H9 (cell line): ENCODE measurements around the gene SPEN. TPM values are rescaled to one million over a fixed set of nuclear protein-coding genes. Genes with fewer than 3 reads are reported as not detected.

Experiments
- DNase-seq: peaks from one replicate; pipeline ENCODE4 v3.0.0-alpha.2; 2017
- H2AFZ ChIP-seq: one replicate; pipeline ENCODE4 v1.6.1; 2013; ENCODE audit warnings: mild to moderate bottlenecking, low read length, control low read depth, moderate library complexity
- H2AK5ac ChIP-seq: 2 replicates; pipeline ENCODE4 v1.6.1; 2013; ENCODE audit warnings: low read length, control low read depth, mixed read lengths; ENCODE audit not compliant: insufficient read length
- H2BK120ac ChIP-seq: one replicate; pipeline ENCODE4 v1.6.1; 2013; ENCODE audit warnings: low read depth, mild to moderate bottlenecking, low read length, control low read depth, inconsistent platforms; ENCODE audit not compliant: poor library complexity, severe bottlenecking
- H2BK12ac ChIP-seq: 2 replicates; pipeline ENCODE4 v1.6.1; 2013; ENCODE audit warnings: low read length, control low read depth, mixed read lengths, low read depth; ENCODE audit not compliant: insufficient read length
- H2BK15ac ChIP-seq: 2 replicates; pipeline ENCODE4 v1.6.1; 2013; ENCODE audit warnings: low read depth, low read length, control low read depth
- H2BK20ac ChIP-seq: one replicate; pipeline ENCODE4 v1.6.1; 2013; ENCODE audit warnings: low read depth, mild to moderate bottlenecking, low read length, control low read depth, inconsistent platforms; ENCODE audit not compliant: poor library complexity, severe bottlenecking
- H2BK5ac ChIP-seq: 2 replicates; pipeline ENCODE4 v1.6.1; 2013; ENCODE audit warnings: low read length, control low read depth, mixed read lengths; ENCODE audit not compliant: insufficient read length
- H3K14ac ChIP-seq: 2 replicates; pipeline ENCODE4 v1.6.1; 2013; ENCODE audit warnings: low read length, control low read depth; ENCODE audit not compliant: insufficient read depth
- H3K18ac ChIP-seq: 2 replicates; pipeline ENCODE4 v1.6.1; 2013; ENCODE audit warnings: low read depth, mild to moderate bottlenecking, mixed read lengths, low read length, control low read depth; ENCODE audit not compliant: insufficient read length
- H3K23ac ChIP-seq: 2 replicates; pipeline ENCODE4 v1.6.1; 2013; ENCODE audit warnings: low read length, control low read depth, mixed read lengths, low read depth; ENCODE audit not compliant: insufficient read length
- H3K23me2 ChIP-seq: 2 replicates; pipeline ENCODE4 v1.6.1; 2013; ENCODE audit warnings: low read depth, mild to moderate bottlenecking, mixed read lengths, low read length, control low read depth; ENCODE audit not compliant: insufficient read length, poor library complexity, severe bottlenecking
- H3K27ac ChIP-seq: 2 replicates; pipeline ENCODE4 v1.5.1; 2013; ENCODE audit warnings: low read length, control low read depth, mixed read lengths, low read depth; ENCODE audit not compliant: insufficient read length
- H3K27me3 ChIP-seq: 2 replicates; pipeline ENCODE4 v1.6.1; 2013; ENCODE audit warnings: low read length, control low read depth, inconsistent platforms; ENCODE audit not compliant: insufficient read depth
- H3K4ac ChIP-seq: 2 replicates; pipeline ENCODE4 v1.6.1; 2013; ENCODE audit warnings: low read depth, mild to moderate bottlenecking, control low read depth, inconsistent platforms, low read length, moderate library complexity
- H3K4me1 ChIP-seq: 2 replicates; pipeline ENCODE4 v1.6.1; 2013; ENCODE audit warnings: low read length, control low read depth, inconsistent platforms; ENCODE audit not compliant: insufficient read depth
- H3K4me2 ChIP-seq: 2 replicates; pipeline ENCODE4 v1.6.1; 2013; ENCODE audit warnings: low read length, control low read depth, mixed read lengths; ENCODE audit not compliant: insufficient read length, insufficient read depth
- H3K56ac ChIP-seq: 2 replicates; pipeline ENCODE4 v1.6.1; 2013; ENCODE audit warnings: low read depth, mild to moderate bottlenecking, mixed read lengths, low read length, control low read depth; ENCODE audit not compliant: insufficient read length
- H3K79me1 ChIP-seq: 2 replicates; pipeline ENCODE4 v1.6.1; 2013; ENCODE audit warnings: low read depth, mild to moderate bottlenecking, moderate library complexity, low read length, control low read depth, inconsistent platforms; ENCODE audit not compliant: insufficient read depth, poor library complexity, severe bottlenecking
- H3K79me2 ChIP-seq: 2 replicates; pipeline ENCODE4 v1.6.1; 2013; ENCODE audit warnings: low read length, control low read depth, inconsistent platforms; ENCODE audit not compliant: insufficient read depth
- H3K9ac ChIP-seq: 2 replicates; pipeline ENCODE4 v1.6.1; 2013; ENCODE audit warnings: low read length, control low read depth, mixed read lengths; ENCODE audit not compliant: insufficient read length; ENCODE audit errors: extremely low read depth
- H3K9me3 ChIP-seq: one replicate; pipeline ENCODE4 v1.6.1; 2013; ENCODE audit warnings: low read depth, low read length, inconsistent platforms; ENCODE audit not compliant: control insufficient read depth
- H3T11ph ChIP-seq: one replicate; pipeline ENCODE4 v1.6.1; 2013; ENCODE audit warnings: mild to moderate bottlenecking, low read length, control low read depth, inconsistent platforms
- H4K20me1 ChIP-seq: one replicate; pipeline ENCODE4 v1.6.1; 2013; ENCODE audit not compliant: control insufficient read depth, insufficient read length, insufficient read depth
- H4K5ac ChIP-seq: 2 replicates; pipeline ENCODE4 v1.6.1; 2013; ENCODE audit warnings: low read depth, mild to moderate bottlenecking, mixed read lengths, low read length, control low read depth; ENCODE audit not compliant: insufficient read length
- H4K8ac ChIP-seq: replicated peaks from 2 replicates; pipeline ENCODE4 v1.6.1; 2013; ENCODE audit warnings: low read length, control low read depth, mixed read lengths, low read depth; ENCODE audit not compliant: insufficient read length
- H4K91ac ChIP-seq: 2 replicates; pipeline ENCODE4 v1.6.1; 2013; ENCODE audit warnings: low read depth, mild to moderate bottlenecking, moderate library complexity, mixed read lengths, low read length, control low read depth; ENCODE audit not compliant: insufficient read length
- H3K27ac Mint-ChIP-seq, 3 experiments: 2 replicates in 2 of 3; 3 replicates in 1 of 3; pipeline ENCODE4 v1.8.0; 2020 to 2021; ENCODE audit warnings: mixed read lengths in 3 of 3, mild to moderate bottlenecking in 1 of 3, moderate library complexity in 1 of 3
- H3K27me3 Mint-ChIP-seq: 2 replicates; pipeline ENCODE4 v1.8.0; 2021; ENCODE audit warnings: low read depth, mild to moderate bottlenecking, moderate library complexity, mixed read lengths
- H3K36me3 Mint-ChIP-seq, 3 experiments: 2 replicates in 2 of 3; 3 replicates in 1 of 3; pipeline ENCODE4 v1.8.0; 2020 to 2021; ENCODE audit warnings: low read depth in 3 of 3, mixed read lengths in 3 of 3; ENCODE audit not compliant: insufficient read depth in 1 of 3
- H3K4me1 Mint-ChIP-seq, 2 experiments: 2 replicates each; pipeline ENCODE4 v1.8.0; 2020; ENCODE audit warnings: mixed read lengths in 2 of 2
- H3K4me3 Mint-ChIP-seq, 2 experiments: 2 replicates in 1 of 2; 3 replicates in 1 of 2; pipeline ENCODE4 v1.8.0; 2020 to 2021; ENCODE audit warnings: mild to moderate bottlenecking in 2 of 2, mixed read lengths in 2 of 2, moderate library complexity in 1 of 2
- H3K9me3 Mint-ChIP-seq, 2 experiments: 2 replicates in 1 of 2; 3 replicates in 1 of 2; pipeline ENCODE4 v1.8.0; 2020; ENCODE audit warnings: mild to moderate bottlenecking in 2 of 2, mixed read lengths in 2 of 2, moderate library complexity in 1 of 2
- WGBS: extraction: QIAGEN DNeasy Blood & Tissue Kit; methylation state at CpG from one replicate; pipeline ENCODE4 v1.1.7; 2013; ENCODE audit warnings: missing lambda C conversion rate, low lambda C conversion rate, mixed read lengths; ENCODE audit not compliant: insufficient read length; ENCODE audit errors: extremely low coverage; 5-methylcytosine and 5-hydroxymethylcytosine counted together
- total RNA-seq: library from RNA; stranded (reverse); gene quantifications from 2 replicates; pipeline ENCODE4 v1.2.1, GENCODE V29; 2021
- TF ChIP-seq, protein P1 (sequence below): fragments of 200-600 bp; sonication (generic); conservative IDR thresholded peaks from 3 replicates; pipeline ENCODE4 v1.8.0; 2021; ENCODE audit warnings: antibody characterized with exemption, mild to moderate bottlenecking

Gene SPEN
- total RNA-seq, 1 experiment from 2014 or later = 59.6 TPM

DNA sequence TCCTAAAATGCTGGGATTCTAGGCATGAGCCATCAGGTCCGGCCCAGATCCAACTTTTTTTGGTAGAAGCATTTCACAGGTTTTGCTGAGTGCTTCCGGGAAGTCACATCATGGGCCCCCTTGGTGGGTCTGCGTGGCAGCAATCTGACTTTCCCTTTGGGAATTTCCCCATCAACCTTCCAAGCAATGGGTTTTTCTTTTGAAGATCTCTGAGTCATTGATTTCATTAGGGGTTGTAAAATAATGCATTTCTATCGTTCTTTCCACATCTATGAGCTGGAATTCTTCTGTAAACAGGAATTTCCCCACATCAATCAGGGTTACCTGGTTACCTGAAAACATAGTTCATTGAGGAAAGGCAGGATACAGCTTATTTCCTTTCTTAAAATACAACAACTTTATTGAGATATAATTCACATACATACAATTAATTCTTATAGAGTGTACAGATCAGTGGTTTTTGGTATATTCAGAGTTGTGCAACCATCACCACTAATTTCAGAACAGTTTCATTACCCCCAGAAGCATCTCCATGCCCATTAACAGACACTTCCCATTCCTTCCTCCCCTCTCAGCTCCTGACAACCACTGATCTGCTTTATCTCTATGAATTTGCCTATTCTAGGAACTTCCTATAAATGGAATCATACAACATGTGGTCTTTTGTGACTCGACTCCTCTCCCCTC is 138.2 kb downstream of the SPEN start:
- no peak overlapping the region for H2AFZ ChIP-seq
- no peak for DNase-seq
- peaks cover 34% of the 10 kb centered on the region for H3K27me3 Mint-ChIP-seq
- H2AK5ac ChIP-seq = no peak overlapping the region
- no peak overlapping the region for H3K23ac ChIP-seq
- peaks cover 0 to 6% of the 10 kb centered on the region in 2 experiments; a peak in 1 of 5 replicates for H3K9me3 Mint-ChIP-seq
- no peaks in the 10 kb centered on the region for H3K23me2 ChIP-seq
- no peak overlapping the region for H3K18ac ChIP-seq
- H3K79me2 ChIP-seq = no peaks in the 10 kb centered on the region
- no peak overlapping the region for H4K5ac ChIP-seq
- H3K27ac ChIP-seq = no peak overlapping the region
- H3K27me3 ChIP-seq = no peaks in the 10 kb centered on the region
- no peak overlapping the region for H3K4me2 ChIP-seq
- no peak overlapping the region for H3K27ac Mint-ChIP-seq
- H2BK5ac ChIP-seq = no peak overlapping the region
- TF ChIP-seq, protein P1, sequence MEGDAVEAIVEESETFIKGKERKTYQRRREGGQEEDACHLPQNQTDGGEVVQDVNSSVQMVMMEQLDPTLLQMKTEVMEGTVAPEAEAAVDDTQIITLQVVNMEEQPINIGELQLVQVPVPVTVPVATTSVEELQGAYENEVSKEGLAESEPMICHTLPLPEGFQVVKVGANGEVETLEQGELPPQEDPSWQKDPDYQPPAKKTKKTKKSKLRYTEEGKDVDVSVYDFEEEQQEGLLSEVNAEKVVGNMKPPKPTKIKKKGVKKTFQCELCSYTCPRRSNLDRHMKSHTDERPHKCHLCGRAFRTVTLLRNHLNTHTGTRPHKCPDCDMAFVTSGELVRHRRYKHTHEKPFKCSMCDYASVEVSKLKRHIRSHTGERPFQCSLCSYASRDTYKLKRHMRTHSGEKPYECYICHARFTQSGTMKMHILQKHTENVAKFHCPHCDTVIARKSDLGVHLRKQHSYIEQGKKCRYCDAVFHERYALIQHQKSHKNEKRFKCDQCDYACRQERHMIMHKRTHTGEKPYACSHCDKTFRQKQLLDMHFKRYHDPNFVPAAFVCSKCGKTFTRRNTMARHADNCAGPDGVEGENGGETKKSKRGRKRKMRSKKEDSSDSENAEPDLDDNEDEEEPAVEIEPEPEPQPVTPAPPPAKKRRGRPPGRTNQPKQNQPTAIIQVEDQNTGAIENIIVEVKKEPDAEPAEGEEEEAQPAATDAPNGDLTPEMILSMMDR = no peak
- H4K91ac ChIP-seq = no peak overlapping the region
- no peak overlapping the region for H2BK12ac ChIP-seq
- no peak overlapping the region for H3K14ac ChIP-seq
- no peaks in the 10 kb centered on the region for H3K36me3 Mint-ChIP-seq
- H4K8ac ChIP-seq = no peak overlapping the region
- no peaks in the 10 kb centered on the region for H3K4me1 ChIP-seq
- no peak overlapping the region for H2BK15ac ChIP-seq
- no peaks in the 10 kb centered on the region for H4K20me1 ChIP-seq
- H3K4ac ChIP-seq = no peak overlapping the region
- no peak overlapping the region for H2BK120ac ChIP-seq
- no peak overlapping the region for H3K56ac ChIP-seq
- no peaks in the 10 kb centered on the region for H3K79me1 ChIP-seq
- H2BK20ac ChIP-seq = no peak overlapping the region
- no CpG with 5 or more reads among the region's 5 CpGs for WGBS
- H3K4me3 Mint-ChIP-seq = no peak overlapping the region
- H3K9ac ChIP-seq = no peak overlapping the region
- no peaks in the 10 kb centered on the region for H3K9me3 ChIP-seq
- H3K4me1 Mint-ChIP-seq = no peaks in the 10 kb centered on the region
- no peak overlapping the region for H3T11ph ChIP-seq
